ENCODE measurements around the gene FBXW9. TPM values are rescaled to one million over a fixed set of nuclear protein-coding genes. Genes with fewer than 3 reads are reported as not detected.
"Not testable (repeated sequence)": the region's sequence is repeated elsewhere in the genome, so short reads cannot be mapped to it uniquely, and the experiment has no call there.

FBXW9 gene
- total and polyA plus RNA-seq, 11 donors = 1.0 to 5.0 (median 2.4) TPM

DNA sequence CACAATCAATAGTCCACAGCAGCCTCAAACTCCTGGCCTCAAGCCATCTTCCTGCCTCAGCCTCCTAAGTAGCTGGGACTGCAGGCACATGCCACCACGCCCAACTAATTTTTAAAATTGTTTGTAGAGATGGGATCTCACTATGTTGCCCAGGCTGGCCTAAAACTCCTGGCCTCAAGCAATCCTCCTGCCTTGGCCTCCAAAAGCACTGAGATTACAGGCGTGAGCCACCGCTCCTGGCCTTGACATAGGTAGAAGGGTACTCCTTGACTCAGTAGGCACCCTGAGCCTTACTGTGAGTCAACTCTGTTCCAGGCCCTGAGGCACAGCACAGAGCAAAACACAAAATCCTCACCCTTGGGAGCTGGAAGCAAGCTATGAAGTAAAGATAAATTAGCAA is 19.5 kb upstream of the FBXW9 start:
- intact Hi-C loops (cut with DNase I) = loop anchor here in 3 of 10 donors (5.0 kb wide), 3 partner anchors 41 to 131 kb away; no protein-coding TSS in a partner anchor
- ATAC-seq (no peak), DNase-seq (no peak)
- no peaks in the 10 kb centered on the region for H3K9me3 ChIP-seq
- no peak overlapping the region for H3K27ac ChIP-seq
- peaks cover 4 to 25% (median 12%) of the 10 kb centered on the region in 12 donors for H3K4me1 ChIP-seq
- H3K36me3 ChIP-seq = peaks cover 2 to 81% (median 78%) of the 10 kb centered on the region in 9 donors
- H3K4me3 ChIP-seq = no peak overlapping the region
- 96 to 100% (median 97%) methylated on average over 3 of the region's 3 CpGs for WGBS, 4 donors
- no peaks in the 10 kb centered on the region for H3K27me3 ChIP-seq
- TF ChIP-seq, protein P1, sequence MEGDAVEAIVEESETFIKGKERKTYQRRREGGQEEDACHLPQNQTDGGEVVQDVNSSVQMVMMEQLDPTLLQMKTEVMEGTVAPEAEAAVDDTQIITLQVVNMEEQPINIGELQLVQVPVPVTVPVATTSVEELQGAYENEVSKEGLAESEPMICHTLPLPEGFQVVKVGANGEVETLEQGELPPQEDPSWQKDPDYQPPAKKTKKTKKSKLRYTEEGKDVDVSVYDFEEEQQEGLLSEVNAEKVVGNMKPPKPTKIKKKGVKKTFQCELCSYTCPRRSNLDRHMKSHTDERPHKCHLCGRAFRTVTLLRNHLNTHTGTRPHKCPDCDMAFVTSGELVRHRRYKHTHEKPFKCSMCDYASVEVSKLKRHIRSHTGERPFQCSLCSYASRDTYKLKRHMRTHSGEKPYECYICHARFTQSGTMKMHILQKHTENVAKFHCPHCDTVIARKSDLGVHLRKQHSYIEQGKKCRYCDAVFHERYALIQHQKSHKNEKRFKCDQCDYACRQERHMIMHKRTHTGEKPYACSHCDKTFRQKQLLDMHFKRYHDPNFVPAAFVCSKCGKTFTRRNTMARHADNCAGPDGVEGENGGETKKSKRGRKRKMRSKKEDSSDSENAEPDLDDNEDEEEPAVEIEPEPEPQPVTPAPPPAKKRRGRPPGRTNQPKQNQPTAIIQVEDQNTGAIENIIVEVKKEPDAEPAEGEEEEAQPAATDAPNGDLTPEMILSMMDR (IDR thresholded peaks at IDR 0.05) = no peak
- no peak for TF ChIP-seq POLR2A (IDR thresholded peaks at IDR 0.05)

DNA sequence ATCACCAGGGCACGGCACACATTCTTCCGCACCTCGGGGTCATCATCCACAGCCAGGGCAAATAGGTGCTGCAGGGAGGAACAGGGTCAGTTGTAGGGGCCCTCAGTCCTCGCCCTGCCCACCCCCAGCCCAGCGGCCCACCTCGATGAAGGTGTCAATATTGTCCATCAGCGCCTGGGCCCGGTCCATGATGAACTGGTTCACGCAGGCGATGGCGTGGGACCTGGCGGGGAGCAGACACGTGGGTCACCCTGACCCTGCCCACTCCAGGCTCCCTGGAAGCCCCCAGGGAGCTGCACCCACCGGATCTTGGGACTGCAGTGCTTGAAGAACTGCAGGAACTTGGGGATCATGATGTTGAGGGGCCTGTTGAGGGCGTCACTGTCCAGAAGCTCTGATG is 18.7 kb upstream of the FBXW9 start:
- H3K36me3 ChIP-seq = peaks cover 2 to 89% (median 86%) of the 10 kb centered on the region in 9 donors
- 92 to 100% (median 95%) methylated on average over 3 to 15 of the region's 15 CpGs for WGBS, 4 donors
- no peak for ATAC-seq
- intact Hi-C loops (cut with DNase I) = loop anchor here in 3 of 10 donors (5.0 kb wide), 3 partner anchors 42 to 132 kb away; no protein-coding TSS in a partner anchor
- peaks cover 0 to 16% (median 4%) of the 10 kb centered on the region in 12 donors for H3K4me1 ChIP-seq
- H3K27me3 ChIP-seq = no peaks in the 10 kb centered on the region
- no peak overlapping the region for H3K4me3 ChIP-seq
- TF ChIP-seq, protein P1 (IDR thresholded peaks at IDR 0.05) = no peak
- TF ChIP-seq POLR2A (IDR thresholded peaks at IDR 0.05) = no peak
- H3K27ac ChIP-seq = no peak overlapping the region
- no peak for DNase-seq
- H3K9me3 ChIP-seq = no peaks in the 10 kb centered on the region

DNA sequence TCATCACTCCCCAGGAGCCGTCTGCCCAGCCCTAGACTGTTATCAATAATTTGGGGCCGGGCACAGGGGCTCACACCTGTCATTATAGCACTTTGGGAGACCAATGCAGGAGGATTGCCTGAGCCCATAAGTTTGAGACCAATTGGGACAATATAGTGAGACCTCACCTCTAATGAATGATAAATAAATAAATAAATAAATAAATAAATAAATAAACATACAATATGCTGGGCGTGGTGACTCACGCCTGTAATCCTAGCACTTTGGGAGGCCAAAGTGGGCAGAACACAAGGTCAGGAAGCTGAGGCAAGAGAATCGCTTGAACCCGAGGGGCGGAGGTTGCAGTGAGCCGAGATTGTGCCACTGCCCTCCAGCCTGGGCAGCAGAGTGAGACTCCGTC is 16.9 kb upstream of the FBXW9 start:
- WGBS, 4 donors = 90 to 96% (median 94%) methylated on average over 9 of the region's 9 CpGs
- H3K36me3 ChIP-seq = peaks cover 2 to 97% (median 95%) of the 10 kb centered on the region in 9 donors
- not testable (repeated sequence) for H3K27ac ChIP-seq, H3K4me1 ChIP-seq, H3K4me3 ChIP-seq, H3K27me3 ChIP-seq, H3K9me3 ChIP-seq, DNase-seq, ATAC-seq
- intact Hi-C loops (cut with DNase I) = loop anchor here in 1 of 10 donors (5.0 kb wide), 1 partner anchor 84 kb away; no protein-coding TSS in a partner anchor

DNA sequence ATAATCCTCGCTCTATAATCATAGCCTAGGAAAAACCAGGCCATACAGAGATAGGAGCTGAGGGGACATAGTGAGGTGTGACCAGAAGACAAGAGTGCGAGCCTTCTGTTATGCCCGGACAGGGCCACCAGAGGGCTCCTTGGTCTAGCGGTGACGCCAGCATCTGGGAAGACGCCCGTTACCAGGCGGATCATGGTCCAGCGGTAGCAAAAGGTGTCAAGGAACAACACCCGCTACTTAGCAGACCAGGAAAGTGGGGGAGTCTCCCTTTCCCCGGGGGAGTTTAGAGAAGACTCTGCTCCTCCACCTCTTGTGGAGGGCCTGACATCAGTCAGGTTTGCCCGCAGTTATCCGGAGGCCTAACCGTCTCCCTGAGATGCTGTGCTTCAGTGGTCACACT is 15.6 kb upstream of the FBXW9 start:
- H3K9me3 ChIP-seq, H3K27me3 ChIP-seq, H3K27ac ChIP-seq, ATAC-seq, H3K4me1 ChIP-seq, DNase-seq, H3K4me3 ChIP-seq: not testable (repeated sequence)
- H3K36me3 ChIP-seq = peaks cover 2 to 97% (median 94%) of the 10 kb centered on the region in 9 donors
- TF ChIP-seq, protein P1 (IDR thresholded peaks at IDR 0.05) = peak in 10 of 12 donors; percentile 14 to 39 (median 31)
- 38 to 46% (median 43%) methylated on average over 9 to 12 of the region's 14 CpGs for WGBS, 4 donors
- intact Hi-C loops (cut with DNase I) = loop anchor here in 1 of 10 donors (5.0 kb wide), 1 partner anchor 85 kb away; no protein-coding TSS in a partner anchor

DNA sequence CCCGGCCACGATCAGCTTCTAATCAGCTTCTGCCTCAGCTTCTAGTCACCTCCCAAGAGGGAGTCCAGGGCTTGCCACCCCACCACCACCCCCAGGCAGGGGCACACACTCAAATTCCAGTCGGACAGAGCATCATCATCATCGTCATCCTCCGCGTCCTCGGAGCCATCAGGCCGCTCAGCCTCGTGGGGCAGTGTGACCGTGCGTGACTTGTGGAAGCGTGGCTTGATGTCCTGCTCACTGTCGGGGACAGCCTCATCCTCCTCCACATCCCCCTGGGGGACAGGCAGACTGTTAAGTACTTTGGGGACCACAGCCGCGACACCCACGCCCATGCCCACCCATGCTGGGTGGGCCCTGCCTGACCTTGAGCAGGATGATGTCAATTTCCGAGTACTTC is 14.8 kb upstream of the FBXW9 start:
- ATAC-seq (no peak), DNase-seq (no peak)
- no peak overlapping the region for H3K27ac ChIP-seq
- H3K36me3 ChIP-seq = peaks cover 2 to 97% (median 94%) of the 10 kb centered on the region in 9 donors
- TF ChIP-seq, protein P1 (IDR thresholded peaks at IDR 0.05) = no peak
- WGBS, 4 donors = 91 to 93% (median 92%) methylated on average over 17 of the region's 17 CpGs
- H3K4me1 ChIP-seq = no peaks in the 10 kb centered on the region
- no peak overlapping the region for H3K4me3 ChIP-seq
- no peaks in the 10 kb centered on the region for H3K9me3 ChIP-seq
- H3K27me3 ChIP-seq = no peaks in the 10 kb centered on the region
- intact Hi-C loops (cut with DNase I) = loop anchor here in 1 of 10 donors (5.0 kb wide), 1 partner anchor 86 kb away; no protein-coding TSS in a partner anchor
